Measurements from ENCODE around the gene RABGAP1L.
"Not testable (repeated sequence)": the region's sequence is repeated elsewhere in the genome, so short reads cannot be mapped to it uniquely, and the experiment has no call there.

Gene RABGAP1L

GRCh38 chr1:174156437-174156836 lies 2.9 kb upstream of the RABGAP1L start:
- no peak for DNase-seq

GRCh38 chr1:174157157-174157806 lies 2.0 kb upstream of the RABGAP1L start:
- no peak for DNase-seq

GRCh38 chr1:174158767-174159251 lies 511 bp upstream of the RABGAP1L start:
- DNase-seq: no peak

- DNase-seq: no peak
These were observed 771 bp downstream of the RABGAP1L start for GRCh38 chr1:174160109-174160473.

- no peak for DNase-seq
These were observed 1.3 kb downstream of the RABGAP1L start for GRCh38 chr1:174160603-174161002.

- DNase-seq: no peak
These were observed 2.5 kb downstream of the RABGAP1L start for GRCh38 chr1:174161813-174162212.

GRCh38 chr1:174164826-174165225 lies 5.5 kb downstream of the RABGAP1L start:
- DNase-seq: no peak

- DNase-seq: no peak
These were observed 6.3 kb downstream of the RABGAP1L start for GRCh38 chr1:174165471-174166137.

- no peak for DNase-seq
These were observed 7.4 kb downstream of the RABGAP1L start for GRCh38 chr1:174166530-174167264.

- no peak for DNase-seq
These were observed 8.0 kb downstream of the RABGAP1L start for GRCh38 chr1:174167265-174167803.

- DNase-seq: no peak
These were observed 10.0 kb downstream of the RABGAP1L start for GRCh38 chr1:174169342-174169741.

GRCh38 chr1:174171073-174171472 lies 11.8 kb downstream of the RABGAP1L start:
- DNase-seq: no peak

- DNase-seq: no peak
These were observed 15.4 kb downstream of the RABGAP1L start for GRCh38 chr1:174174461-174175329.

GRCh38 chr1:174178459-174178858 lies 19.1 kb downstream of the RABGAP1L start:
- DNase-seq: not testable (repeated sequence)

GRCh38 chr1:174189428-174190062 lies 30.2 kb downstream of the RABGAP1L start:
- DNase-seq: no peak

- no peak for DNase-seq
These were observed 31.4 kb downstream of the RABGAP1L start for GRCh38 chr1:174190691-174191199.

GRCh38 chr1:174191349-174191862 lies 32.1 kb downstream of the RABGAP1L start:
- DNase-seq: no peak

GRCh38 chr1:174194461-174194860 lies 35.1 kb downstream of the RABGAP1L start:
- DNase-seq: no peak

GRCh38 chr1:174197088-174197487 lies 37.8 kb downstream of the RABGAP1L start:
- no peak for DNase-seq

- DNase-seq: no peak
These were observed 38.2 kb downstream of the RABGAP1L start for GRCh38 chr1:174197547-174197946.

GRCh38 chr1:174198202-174198601 lies 38.9 kb downstream of the RABGAP1L start:
- DNase-seq: no peak

- DNase-seq: no peak
These were observed 41.4 kb downstream of the RABGAP1L start for GRCh38 chr1:174200746-174201145.
